Liver (tissue), 9 donors: ENCODE data around the gene PTGER2. TPM values are rescaled to one million over a fixed set of nuclear protein-coding genes. Genes with fewer than 3 reads are reported as not detected.

Experiments
- DNase-seq: peaks from one replicate; pipeline ENCODE4 v3.0.0-alpha.2; 2017; ENCODE audit warnings: low spot score
- H3K27ac ChIP-seq, 2 donors: one replicate each; pipeline ENCODE4 v1.7.0; 2013; ENCODE audit warnings: inconsistent platforms in 2 of 2, low read length in 2 of 2, control low read depth in 1 of 2, low read depth in 1 of 2, mild to moderate bottlenecking in 1 of 2
- H3K27me3 ChIP-seq, 4 donors: one replicate each; pipeline versions ENCODE4 v1.6.1 to v1.7.0; 2013; ENCODE audit warnings: low read length in 3 of 4, inconsistent platforms in 1 of 4, mild to moderate bottlenecking in 1 of 4, moderate library complexity in 1 of 4; ENCODE audit not compliant: control insufficient read depth in 4 of 4, insufficient read depth in 4 of 4
- H3K36me3 ChIP-seq, 4 donors: one replicate each; pipeline versions ENCODE4 v1.6.1 to v1.7.0; 2013; ENCODE audit warnings: low read length in 3 of 4, mild to moderate bottlenecking in 3 of 4, low read depth in 1 of 4, moderate library complexity in 1 of 4; ENCODE audit not compliant: control insufficient read depth in 4 of 4, insufficient read depth in 3 of 4
- H3K4me1 ChIP-seq, 4 donors: one replicate each; pipeline versions ENCODE4 v1.6.1 to v1.7.0; 2013; ENCODE audit warnings: low read length in 3 of 4, mild to moderate bottlenecking in 3 of 4, moderate library complexity in 1 of 4; ENCODE audit not compliant: control insufficient read depth in 4 of 4, insufficient read depth in 4 of 4
- H3K4me3 ChIP-seq, 3 donors: one replicate each; pipeline versions ENCODE4 v1.6.1 to v1.7.0; 2013; ENCODE audit warnings: low read length in 3 of 3, control low read depth in 1 of 3, low read depth in 1 of 3, mild to moderate bottlenecking in 1 of 3
- H3K9ac ChIP-seq, 2 donors: one replicate each; pipeline ENCODE4 v1.7.0; 2013; ENCODE audit warnings: low read length in 2 of 2, mild to moderate bottlenecking in 2 of 2, moderate library complexity in 2 of 2, control low read depth in 1 of 2, low read depth in 1 of 2
- H3K9me3 ChIP-seq, 4 donors: one replicate each; pipeline versions ENCODE4 v1.6.1 to v1.7.0; 2013; ENCODE audit warnings: low read length in 3 of 4; ENCODE audit not compliant: control insufficient read depth in 4 of 4
- CTCF ChIP-seq: fragments of 150-350 bp; IDR thresholded peaks from 2 replicates; pipeline ENCODE4 v1.5.1; 2017; ENCODE audit warnings: improper control_type of control experiment, low read depth, low read length; ENCODE audit not compliant: missing input control
- EGR1 ChIP-seq, 2 donors: IDR thresholded peaks; 2 replicates each; pipeline ENCODE4 v1.6.1; 2016 to 2018; ENCODE audit warnings: antibody characterized with exemption in 2 of 2, low read depth in 2 of 2
- FOXA1 ChIP-seq: IDR thresholded peaks from 2 replicates; pipeline ENCODE4 v1.6.1; 2016; ENCODE audit warnings: antibody characterized with exemption
- GABPA ChIP-seq, 2 donors: IDR thresholded peaks in 1 of 2; conservative IDR thresholded peaks in 1 of 2; 2 replicates each; pipeline ENCODE4 v1.6.1; 2016; ENCODE audit warnings: antibody characterized with exemption in 2 of 2, mild to moderate bottlenecking in 1 of 2, moderate library complexity in 1 of 2
- JUND ChIP-seq, 2 donors: IDR thresholded peaks; 2 replicates each; pipeline ENCODE4 v1.6.1; 2016; ENCODE audit warnings: antibody characterized with exemption in 2 of 2
- RAD21 ChIP-seq, 2 donors: IDR thresholded peaks; 2 replicates each; pipeline ENCODE4 v1.6.1; 2016; ENCODE audit warnings: antibody characterized with exemption in 2 of 2, mild to moderate bottlenecking in 2 of 2
- RXRA ChIP-seq, 2 donors: IDR thresholded peaks; 2 replicates each; pipeline ENCODE4 v1.6.1; 2017 to 2018; ENCODE audit warnings: antibody characterized with exemption in 2 of 2, mild to moderate bottlenecking in 1 of 2
- SP1 ChIP-seq: IDR thresholded peaks from 2 replicates; pipeline ENCODE4 v1.6.1; 2018; ENCODE audit warnings: antibody characterized with exemption, mild to moderate bottlenecking
- YY1 ChIP-seq: IDR thresholded peaks from 2 replicates; pipeline ENCODE4 v1.6.1; 2016; ENCODE audit warnings: antibody characterized with exemption, mild to moderate bottlenecking
- ZBTB33 ChIP-seq: IDR thresholded peaks from 2 replicates; pipeline ENCODE4 v1.6.1; 2016; ENCODE audit warnings: antibody characterized with exemption
- WGBS: extraction: QIAGEN DNeasy Blood & Tissue Kit; methylation state at CpG from one replicate; pipeline ENCODE4 v1.1.7; 2013; 5-methylcytosine and 5-hydroxymethylcytosine counted together
- polyA plus RNA-seq, 2 donors: library from polyadenylated mRNA; stranded (reverse) in 1 of 2; unstranded in 1 of 2; fragments of 200-250 nt in 1 of 2; fragments of >200 nt in 1 of 2; fragmentation: Nextera tagmentation in 1 of 2; extraction: Ambion mirVana in 1 of 2; gene quantifications; one replicate each; pipeline versions ENCODE4 v1.2.1 to v1.2.3, GENCODE V29; 2013 to 2015
- total RNA-seq, 2 donors: library from RNA; depleted of rRNA; stranded (reverse); fragments of >200 nt; gene quantifications; one replicate each; pipeline ENCODE4 v1.2.3, GENCODE V29; 2014
- TF ChIP-seq, protein P1 (sequence below): IDR thresholded peaks from 2 replicates; pipeline ENCODE4 v1.6.1; 2016; ENCODE audit warnings: antibody characterized with exemption, mild to moderate bottlenecking
- donor health status: healthy.
- donor health status: healthy.
- donor health status: healthy.
- donor health status: healthy.
- donor health status: healthy.

PTGER2 gene
- total and polyA plus RNA-seq, 4 donors, result 0.36 to 1.9 (median 0.81) TPM

- Histone ChIP-seq H3K4me1 (no peaks in the 10 kb centered on the region), H3K36me3 (no peaks in the 10 kb centered on the region), H3K9ac (no peak overlapping the region), H3K27ac (no peak overlapping the region), H3K9me3 (peaks cover 0 to 3% (median 0%) of the 10 kb centered on the region in 4 donors), H3K27me3 (peaks cover 0 to 2% (median 0%) of the 10 kb centered on the region in 4 donors), H3K4me3 (no peak overlapping the region)
- TF ChIP-seq CTCF (no peak), GABPA (IDR thresholded peaks at IDR 0.05 in 1 of 2, conservative IDR thresholded peaks at IDR 0.05 in 1 of 2) (no peak), RXRA (IDR thresholded peaks at IDR 0.05) (no peak), ZBTB33 (no peak), YY1 (no peak), FOXA1 (no peak)
- TF ChIP-seq, protein P1, sequence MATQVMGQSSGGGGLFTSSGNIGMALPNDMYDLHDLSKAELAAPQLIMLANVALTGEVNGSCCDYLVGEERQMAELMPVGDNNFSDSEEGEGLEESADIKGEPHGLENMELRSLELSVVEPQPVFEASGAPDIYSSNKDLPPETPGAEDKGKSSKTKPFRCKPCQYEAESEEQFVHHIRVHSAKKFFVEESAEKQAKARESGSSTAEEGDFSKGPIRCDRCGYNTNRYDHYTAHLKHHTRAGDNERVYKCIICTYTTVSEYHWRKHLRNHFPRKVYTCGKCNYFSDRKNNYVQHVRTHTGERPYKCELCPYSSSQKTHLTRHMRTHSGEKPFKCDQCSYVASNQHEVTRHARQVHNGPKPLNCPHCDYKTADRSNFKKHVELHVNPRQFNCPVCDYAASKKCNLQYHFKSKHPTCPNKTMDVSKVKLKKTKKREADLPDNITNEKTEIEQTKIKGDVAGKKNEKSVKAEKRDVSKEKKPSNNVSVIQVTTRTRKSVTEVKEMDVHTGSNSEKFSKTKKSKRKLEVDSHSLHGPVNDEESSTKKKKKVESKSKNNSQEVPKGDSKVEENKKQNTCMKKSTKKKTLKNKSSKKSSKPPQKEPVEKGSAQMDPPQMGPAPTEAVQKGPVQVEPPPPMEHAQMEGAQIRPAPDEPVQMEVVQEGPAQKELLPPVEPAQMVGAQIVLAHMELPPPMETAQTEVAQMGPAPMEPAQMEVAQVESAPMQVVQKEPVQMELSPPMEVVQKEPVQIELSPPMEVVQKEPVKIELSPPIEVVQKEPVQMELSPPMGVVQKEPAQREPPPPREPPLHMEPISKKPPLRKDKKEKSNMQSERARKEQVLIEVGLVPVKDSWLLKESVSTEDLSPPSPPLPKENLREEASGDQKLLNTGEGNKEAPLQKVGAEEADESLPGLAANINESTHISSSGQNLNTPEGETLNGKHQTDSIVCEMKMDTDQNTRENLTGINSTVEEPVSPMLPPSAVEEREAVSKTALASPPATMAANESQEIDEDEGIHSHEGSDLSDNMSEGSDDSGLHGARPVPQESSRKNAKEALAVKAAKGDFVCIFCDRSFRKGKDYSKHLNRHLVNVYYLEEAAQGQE, result no peak
- DNase-seq, result no peak
- 83% methylated on average over 4 of the region's 4 CpGs for WGBS
Observed at GRCh38 chr14:52304248-52304904, 9.7 kb upstream of the PTGER2 start.

GRCh38 chr14:52305014-52305413 lies 9.1 kb upstream of the PTGER2 start:
- no peak for DNase-seq
- Histone ChIP-seq H3K4me3 (no peak overlapping the region), H3K27me3 (peaks cover 0 to 2% (median 0%) of the 10 kb centered on the region in 4 donors), H3K9ac (no peak overlapping the region), H3K36me3 (no peaks in the 10 kb centered on the region), H3K27ac (no peak overlapping the region), H3K4me1 (no peaks in the 10 kb centered on the region), H3K9me3 (peaks cover 0 to 3% (median 0%) of the 10 kb centered on the region in 4 donors)
- TF ChIP-seq EGR1 (IDR thresholded peaks at IDR 0.05; ENCODE audit: low read depth in 2 of 2) (no peak), SP1 (no peak), JUND (IDR thresholded peaks at IDR 0.05) (no peak), GABPA (IDR thresholded peaks at IDR 0.05 in 1 of 2, conservative IDR thresholded peaks at IDR 0.05 in 1 of 2) (no peak), RAD21 (IDR thresholded peaks at IDR 0.05) (no peak), CTCF (no peak)
- WGBS, result 93% methylated on average over 6 of the region's 6 CpGs
